ENCODE results near the gene MCF2L.
A peak's percentile ranks its signal among the peaks of the same experiment; 100 is the strongest.

Gene MCF2L

GRCh38 chr13:113116871-113117271, 147.9 kb downstream of the MCF2L start:
- no peak for DNase-seq

- DNase-seq = no peak
Observed at GRCh38 chr13:113117335-113117872, 148.4 kb downstream of the MCF2L start.

- DNase-seq = no peak
Observed at GRCh38 chr13:113117911-113118260, 148.9 kb downstream of the MCF2L start.

- no peak for DNase-seq
Observed at GRCh38 chr13:113118261-113119021, 149.4 kb downstream of the MCF2L start.

- DNase-seq = no peak
Observed at GRCh38 chr13:113119166-113119821, 150.3 kb downstream of the MCF2L start.

DNA sequence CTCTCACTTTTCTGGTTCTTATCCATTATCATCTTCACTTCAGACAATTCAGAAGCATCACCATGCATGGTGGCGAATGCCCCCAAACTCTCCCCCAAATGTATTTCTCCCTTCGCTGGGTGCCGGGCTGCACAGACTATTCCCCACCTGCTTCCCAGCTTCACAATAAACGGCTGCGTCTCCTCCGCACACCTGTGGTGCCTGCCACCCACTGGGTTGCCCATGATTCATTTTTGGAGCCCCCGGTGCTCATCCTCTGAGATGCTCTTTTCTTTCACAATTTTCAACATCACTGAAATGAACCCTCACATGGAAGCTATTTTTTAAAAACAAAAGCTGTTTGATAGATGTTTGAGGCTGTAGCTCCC, 150.8 kb downstream of the MCF2L start:
- no peak for DNase-seq

- no peak for DNase-seq
Observed at GRCh38 chr13:113120300-113121182, 151.5 kb downstream of the MCF2L start.

GRCh38 chr13:113121183-113121927, 152.3 kb downstream of the MCF2L start:
- DNase-seq = no peak

DNA sequence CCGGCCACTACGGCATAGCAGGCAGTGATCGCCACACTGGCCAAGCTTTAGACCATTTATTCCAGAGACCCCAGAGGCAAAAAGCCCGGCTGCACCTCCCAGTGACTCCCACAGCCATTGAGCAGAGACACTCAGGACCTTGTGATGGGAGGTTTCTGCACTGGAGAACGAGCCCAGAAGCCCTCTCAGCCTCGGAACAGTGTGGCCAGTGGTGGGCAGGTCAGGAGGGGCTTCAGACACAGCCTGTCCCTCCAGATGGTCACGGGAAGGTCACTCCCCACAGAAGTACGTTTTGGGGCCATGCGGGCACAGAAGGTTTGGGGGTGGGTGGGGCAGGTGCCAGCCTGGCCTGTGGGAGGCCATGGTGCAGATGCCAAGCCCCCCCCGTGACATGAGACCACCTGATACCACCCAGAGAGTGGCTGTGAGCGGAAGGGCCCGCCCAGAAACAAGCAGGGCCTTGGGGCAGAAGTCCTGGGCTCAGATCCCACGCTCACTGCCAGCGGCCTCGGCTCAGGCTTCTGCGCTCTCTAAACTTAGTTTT, 153.0 kb downstream of the MCF2L start:
- no peak for DNase-seq

DNA sequence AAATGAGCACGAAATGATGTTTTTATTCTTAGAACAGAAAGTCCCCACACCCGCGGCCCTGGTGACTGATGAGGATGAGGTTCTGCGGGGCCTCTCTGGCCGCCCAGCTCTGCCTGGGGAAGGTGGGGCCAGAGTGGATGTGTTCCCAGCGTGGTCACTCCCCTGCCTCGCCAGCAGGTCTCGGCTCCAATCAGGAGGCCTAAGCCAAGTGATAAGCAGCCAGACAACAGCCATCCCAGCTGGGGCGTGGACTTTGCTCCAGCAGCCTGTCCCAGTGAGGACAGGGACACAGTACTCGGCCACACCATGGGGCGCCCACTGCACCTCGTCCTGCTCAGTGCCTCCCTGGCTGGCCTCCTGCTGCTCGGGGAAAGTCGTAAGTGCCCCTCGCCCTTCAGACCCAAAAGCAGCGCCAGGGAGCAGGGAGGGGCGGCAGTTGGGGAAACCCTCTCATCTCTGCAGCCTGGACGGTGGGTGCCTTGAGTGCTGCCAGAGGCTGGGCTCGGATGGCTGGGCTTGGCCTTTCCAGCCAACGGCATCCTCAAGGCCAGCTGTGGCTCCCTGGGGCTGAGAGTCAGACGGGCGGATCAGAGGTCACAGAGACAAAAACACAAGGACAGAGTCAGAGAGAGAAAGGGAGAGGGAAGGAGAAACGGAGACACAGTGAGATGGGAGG, 153.7 kb downstream of the MCF2L start, which contains the start of gene F10:
F10 (plus strand) TSS at position 250 of the 676 bp plus-strand sequence; CDS start at position 307, 57 bp downstream.
- DNase-seq = no peak

- no peak for DNase-seq
Observed at GRCh38 chr13:113123226-113124201, 154.5 kb downstream of the MCF2L start.

- DNase-seq = no peak
Observed at GRCh38 chr13:113124211-113124970, 155.4 kb downstream of the MCF2L start.

GRCh38 chr13:113125506-113126264, 156.7 kb downstream of the MCF2L start:
- no peak for DNase-seq

DNA sequence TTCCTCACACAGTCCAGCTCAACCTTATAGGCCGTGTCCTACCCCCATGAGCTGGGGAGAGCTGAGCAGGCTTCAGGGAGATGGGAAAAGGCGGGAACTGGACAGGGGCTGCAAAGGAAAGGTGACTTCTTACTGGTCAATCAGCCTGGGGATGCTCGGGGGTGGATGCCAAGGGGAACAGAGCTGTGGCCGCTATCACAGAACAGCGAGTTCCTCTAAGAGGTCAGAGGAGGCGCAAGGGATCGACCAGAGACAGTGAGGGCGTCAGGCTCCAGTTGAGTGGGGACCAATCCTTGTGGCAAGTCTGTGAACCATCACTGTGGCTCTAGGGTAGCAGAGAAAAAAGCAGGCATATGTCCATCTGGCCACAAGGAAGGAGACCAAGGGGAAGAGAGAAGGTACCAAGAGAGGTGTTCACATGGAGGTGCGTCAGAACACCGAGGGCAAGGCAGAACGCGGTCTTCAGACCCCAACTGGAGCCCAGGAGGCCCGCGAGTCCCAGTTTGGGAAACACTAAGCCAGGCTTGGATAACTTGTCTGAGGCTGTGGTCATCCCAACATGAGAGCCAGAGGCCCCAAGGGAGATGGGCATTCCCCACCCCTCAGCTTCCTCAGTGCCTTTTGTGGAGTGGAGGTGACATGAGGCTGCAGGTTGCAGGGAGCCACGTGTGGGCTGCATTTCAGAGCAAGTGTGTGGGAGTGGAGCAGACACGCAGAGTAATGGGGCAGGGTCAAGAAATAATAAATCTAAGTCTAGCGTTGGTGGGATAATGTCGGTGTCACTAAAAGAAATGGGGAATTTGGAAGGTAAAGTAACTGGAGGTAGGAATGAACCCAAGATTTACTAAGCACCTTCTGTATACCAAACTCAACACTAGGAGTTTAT, 157.5 kb downstream of the MCF2L start:
- no peak for DNase-seq

DNA sequence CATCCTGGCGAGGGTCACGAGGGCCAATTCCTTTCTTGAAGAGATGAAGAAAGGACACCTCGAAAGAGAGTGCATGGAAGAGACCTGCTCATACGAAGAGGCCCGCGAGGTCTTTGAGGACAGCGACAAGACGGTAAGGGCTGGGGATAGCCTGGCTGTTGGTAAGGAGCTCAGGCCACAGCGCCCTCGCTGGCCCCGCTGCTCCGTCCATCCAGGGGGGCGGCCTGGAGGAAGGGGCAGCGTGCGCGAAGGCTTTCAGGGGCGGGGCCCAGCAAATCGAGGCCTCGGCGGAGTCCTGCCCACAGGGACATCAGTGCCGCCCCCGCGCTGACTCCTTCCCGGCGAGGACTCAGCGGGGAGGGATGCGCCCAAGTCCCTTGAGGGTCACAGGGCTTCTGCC, 160.5 kb downstream of the MCF2L start:
- no peak for DNase-seq

DNA sequence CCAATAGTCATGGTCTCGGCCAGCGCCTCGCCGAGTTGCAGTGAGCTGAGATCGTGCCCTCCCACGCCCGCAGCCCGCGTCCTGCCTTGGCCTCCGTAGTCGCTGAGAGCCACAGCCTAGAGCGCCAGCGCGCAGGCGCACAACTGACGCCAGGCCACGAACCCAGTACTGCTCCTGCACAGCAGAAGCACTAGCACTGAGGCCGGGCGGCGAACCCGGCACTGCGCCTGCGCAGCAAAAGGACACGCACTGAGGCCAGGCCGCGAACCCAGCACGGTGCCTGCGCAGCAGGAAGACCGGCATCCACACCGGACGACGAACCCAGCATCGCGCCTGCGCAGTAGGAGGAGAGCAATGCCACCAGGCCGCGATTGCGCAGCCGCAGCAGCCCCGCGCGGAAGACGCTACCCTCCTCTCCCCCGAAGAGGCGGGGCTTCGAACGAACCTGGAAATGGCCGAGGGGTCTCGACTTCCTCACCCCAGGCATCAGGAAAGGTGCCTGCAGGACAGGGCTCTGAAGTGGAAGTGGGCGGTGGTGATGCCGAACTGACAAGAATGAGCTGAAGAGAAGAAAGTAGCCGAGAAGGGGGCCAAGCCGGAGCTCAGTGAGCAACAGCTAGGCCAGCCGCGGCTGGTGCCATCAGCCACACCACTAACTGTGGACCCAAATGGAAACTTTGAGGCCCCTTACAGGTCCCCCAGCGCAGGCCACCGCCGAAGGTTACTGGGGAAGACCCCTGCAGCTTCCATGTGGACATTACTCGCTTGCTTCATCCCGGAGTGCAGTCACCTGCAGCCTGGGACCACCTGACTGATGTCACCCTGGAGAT, 161.1 kb downstream of the MCF2L start:
- DNase-seq = peak in 1 of 2 experiments; percentile 27

- no peak for DNase-seq
Observed at GRCh38 chr13:113135281-113135760, 166.3 kb downstream of the MCF2L start.
